Activated CD8-positive, alpha-beta memory T cell treated with anti-CD3 and anti-CD28 coated beads for 1 hour (primary cell): Measurements from ENCODE around the gene MFAP3.
A peak's percentile ranks its signal among the peaks of the same experiment; 100 is the strongest.
"Not testable (repeated sequence)": the region's sequence is repeated elsewhere in the genome, so short reads cannot be mapped to it uniquely, and the experiment has no call there.

Experiments used
- DNase-seq, 2 donors: peaks; one replicate each; pipeline ENCODE4 v3.0.0-alpha.2; 2020; ENCODE audit warnings: low read depth in 1 of 2; ENCODE audit errors: extremely low read depth in 1 of 2

Gene MFAP3

GRCh38 chr5:154038707-154039457 lies at the start of gene MFAP3, which contains the start of gene FAM114A2:
Gene MFAP3 (plus strand): TSS chr5:154038967. CDS start chr5:154049723, 10,756 bp downstream.
Gene FAM114A2 (minus strand): TSS chr5:154038910. CDS start chr5:154034953, 3,957 bp downstream.
- peak; percentile 74 to 79 for DNase-seq

- no peak for DNase-seq
These were observed 47.6 kb upstream of the MFAP3 start for GRCh38 chr5:153991168-153991567.

DNA sequence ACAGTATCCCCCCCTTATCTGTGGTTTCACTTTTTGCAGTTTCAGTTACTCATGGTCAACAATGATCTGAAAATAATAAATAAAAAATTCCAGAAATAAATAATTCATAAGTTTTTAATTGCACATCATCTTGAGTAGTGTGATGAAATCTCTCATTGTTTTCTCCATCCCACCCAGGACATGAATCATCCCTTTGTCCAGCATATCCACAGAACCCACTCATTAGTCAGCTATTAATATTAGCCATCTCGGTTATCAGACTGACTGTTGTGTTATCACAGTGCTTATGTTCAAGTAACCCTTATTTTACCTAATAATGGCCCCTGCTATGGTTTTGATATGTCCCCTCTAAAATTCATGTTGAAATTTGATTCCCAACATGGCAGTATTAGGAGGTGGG lies 40.8 kb upstream of the MFAP3 start:
- DNase-seq = no peak

DNA sequence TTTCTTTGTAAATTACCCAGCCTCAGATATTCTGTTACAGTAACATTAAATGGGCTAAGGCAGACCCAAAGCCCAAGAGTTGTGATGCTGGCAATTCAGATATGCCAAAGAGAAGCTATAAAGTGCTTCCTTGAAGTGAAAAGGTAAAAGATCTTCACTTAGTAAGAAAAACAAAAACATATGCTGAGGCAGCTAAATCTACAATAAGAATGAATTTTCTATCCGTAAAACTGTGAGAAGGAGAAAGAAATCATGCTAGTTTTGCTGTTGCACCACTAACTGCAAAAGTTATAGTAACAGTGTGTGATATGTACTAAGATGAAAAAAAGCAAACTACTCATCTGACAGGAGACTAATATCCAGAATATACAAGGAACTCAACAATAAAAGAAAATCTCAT lies 40.0 kb upstream of the MFAP3 start:
- DNase-seq = no peak

DNA sequence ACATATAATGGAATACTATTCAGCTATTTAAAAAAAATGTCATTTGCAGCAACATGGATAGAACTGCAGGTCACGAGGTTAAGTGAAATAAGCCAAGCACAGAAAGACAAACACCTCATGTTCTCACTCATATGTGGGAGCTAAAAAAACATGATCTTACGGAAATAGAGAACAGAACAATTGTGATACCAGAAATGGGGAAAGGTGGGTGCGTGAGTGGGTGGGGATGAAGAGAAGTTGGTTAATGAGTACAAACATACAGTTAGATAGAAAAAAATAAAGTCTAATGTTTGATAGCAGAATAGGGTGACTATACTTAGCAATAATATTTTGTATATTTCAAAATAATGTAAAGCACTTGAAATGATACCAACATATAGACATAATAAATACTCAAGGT lies 38.8 kb upstream of the MFAP3 start:
- DNase-seq = no peak

DNA sequence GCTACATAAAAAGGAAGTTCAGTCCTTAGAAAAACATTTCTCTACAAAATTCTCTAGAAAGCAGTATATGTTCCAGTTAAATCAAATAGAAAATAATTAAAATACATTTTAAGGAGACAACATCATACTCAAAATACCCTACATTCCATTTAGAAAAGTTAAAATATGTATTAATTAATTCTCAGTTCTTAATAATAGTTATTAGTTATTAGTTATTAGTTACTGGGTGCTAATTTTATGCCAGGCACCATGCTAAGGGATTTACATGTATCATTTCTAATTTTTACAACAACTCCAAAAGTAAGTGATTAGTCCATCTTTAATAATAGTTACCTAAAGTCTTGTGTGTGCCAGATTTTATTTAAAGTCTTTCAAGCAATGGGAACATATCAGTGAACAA lies 38.1 kb upstream of the MFAP3 start:
- DNase-seq = no peak

GRCh38 chr5:154002093-154002492 lies 36.7 kb upstream of the MFAP3 start:
- DNase-seq = no peak

DNA sequence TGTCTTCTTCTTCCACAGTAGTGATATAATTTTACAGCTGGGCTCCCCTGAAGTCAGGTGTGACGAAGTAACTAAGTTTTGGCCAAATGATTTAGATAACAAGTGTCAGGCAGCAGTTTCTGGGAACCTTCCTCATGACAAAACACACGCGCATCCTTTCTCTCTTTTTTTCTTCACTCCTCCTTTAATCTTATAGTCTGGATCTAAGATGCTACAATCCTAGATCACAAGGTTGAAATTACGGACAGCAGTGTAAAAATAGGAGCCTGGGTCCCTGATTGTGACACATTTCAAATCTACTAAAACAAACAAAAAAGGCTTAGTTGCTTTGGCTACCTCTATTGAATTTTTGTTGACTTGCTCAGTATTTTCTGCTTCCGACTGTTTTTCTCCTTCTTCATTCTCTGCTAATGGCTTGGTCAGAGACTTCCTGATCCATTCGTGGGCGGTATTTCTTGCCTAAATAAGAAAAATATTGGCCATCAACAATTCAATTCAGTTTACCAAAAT lies 36.2 kb upstream of the MFAP3 start:
- no peak for DNase-seq

DNA sequence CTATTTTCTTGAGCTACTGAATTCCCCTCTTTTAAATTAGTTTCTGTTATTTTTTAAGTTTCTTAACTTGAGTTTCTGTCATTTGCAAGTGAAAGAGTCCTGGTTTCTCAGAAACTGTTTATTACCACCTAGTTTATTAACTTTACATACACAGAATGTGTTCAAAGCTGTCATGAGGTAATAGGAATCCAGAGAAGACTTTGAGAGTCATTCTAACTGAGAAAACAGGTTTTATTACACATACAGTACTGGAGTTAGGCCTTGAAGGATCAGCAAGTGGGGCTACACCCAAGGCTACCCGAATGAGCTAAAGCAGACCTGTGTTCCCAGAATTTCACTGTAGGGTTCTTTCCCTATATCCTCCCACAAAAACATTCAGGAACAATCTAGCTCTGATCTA lies 33.1 kb upstream of the MFAP3 start:
- DNase-seq = no peak

DNA sequence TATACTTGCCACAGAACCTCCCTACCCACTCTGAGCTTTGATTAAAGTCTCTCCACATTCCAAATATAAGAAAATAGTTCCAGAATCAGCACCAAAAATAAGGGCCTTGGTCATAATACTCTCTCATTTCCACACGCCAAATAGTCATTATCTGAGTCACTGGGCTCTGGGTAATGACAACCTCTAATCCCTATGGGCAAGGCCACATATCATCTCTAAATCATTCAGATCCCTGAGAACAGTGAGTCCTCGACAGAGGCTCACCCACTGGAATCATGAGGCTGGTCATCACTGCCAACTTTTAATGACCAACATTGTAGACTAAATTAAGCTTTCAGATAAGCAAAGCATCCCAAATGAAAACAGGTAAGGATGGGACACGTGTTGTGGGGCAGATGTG lies 28.1 kb upstream of the MFAP3 start:
- no peak for DNase-seq

GRCh38 chr5:154015071-154015693 lies 23.6 kb upstream of the MFAP3 start:
- DNase-seq = no peak

GRCh38 chr5:154018919-154019318 lies 19.8 kb upstream of the MFAP3 start:
- not testable (repeated sequence) for DNase-seq

GRCh38 chr5:154025951-154026350 lies 12.8 kb upstream of the MFAP3 start:
- no peak for DNase-seq

- DNase-seq = no peak
These were observed 6.8 kb upstream of the MFAP3 start for GRCh38 chr5:154031937-154032489.

GRCh38 chr5:154034944-154035343 lies 3.8 kb upstream of the MFAP3 start:
- DNase-seq = no peak

GRCh38 chr5:154038261-154038706 lies 483 bp upstream of the MFAP3 start:
- peak in 1 of 2 donors; percentile 3 for DNase-seq

- DNase-seq = no peak
These were observed 677 bp downstream of the MFAP3 start for GRCh38 chr5:154039458-154039829.

GRCh38 chr5:154042766-154043165 lies 4.0 kb downstream of the MFAP3 start:
- DNase-seq = no peak

GRCh38 chr5:154044099-154044498 lies 5.3 kb downstream of the MFAP3 start:
- no peak for DNase-seq

GRCh38 chr5:154044581-154044980 lies 5.8 kb downstream of the MFAP3 start:
- no peak for DNase-seq

GRCh38 chr5:154046486-154046885 lies 7.7 kb downstream of the MFAP3 start:
- no peak for DNase-seq

GRCh38 chr5:154047324-154047723 lies 8.6 kb downstream of the MFAP3 start:
- no peak for DNase-seq
